ENCODE measurements around the gene NUBPL.

GRCh38 chr14:31545328-31545727, 15.9 kb upstream of the NUBPL start:
- TF ChIP-seq GABPA (IDR thresholded peaks at IDR 0.05; ENCODE audit: low read depth) (no peak), CTCF (IDR thresholded peaks at IDR 0.05) (no peak), TAF1 (IDR thresholded peaks at IDR 0.05; ENCODE audit: borderline replicate concordance, low read depth, low read length) (no peak), REST (IDR thresholded peaks at IDR 0.05; ENCODE audit: low read depth, low read length) (no peak), MXI1 (IDR thresholded peaks at IDR 0.05; ENCODE audit: low read depth, low read length) (no peak), YY1 (IDR thresholded peaks at IDR 0.05; ENCODE audit: low read depth) (no peak), RAD21 (IDR thresholded peaks at IDR 0.05; ENCODE audit: low read length) (no peak), EP300 (IDR thresholded peaks at IDR 0.05; ENCODE audit: borderline replicate concordance in 1 of 2, low read depth in 1 of 2, low read length in 1 of 2) (no peak), EZH2phosphoT487 (IDR thresholded peaks at IDR 0.05; ENCODE audit: borderline replicate concordance, low read depth) (no peak), FOXM1 (IDR thresholded peaks at IDR 0.05; ENCODE audit: low read depth) (no peak), POLR2AphosphoS5 (IDR thresholded peaks at IDR 0.05; ENCODE audit: low read depth, low read length) (no peak), SIN3A (IDR thresholded peaks at IDR 0.05; ENCODE audit: borderline replicate concordance, low read depth, low read length) (no peak)
